SIG-M5 treated with dmso at 0.1 percent for 504 hours (cell line): ENCODE measurements around the gene EXTL2.
A peak's percentile ranks its signal among the peaks of the same experiment; 100 is the strongest.
"Not testable (repeated sequence)": the region's sequence is repeated elsewhere in the genome, so short reads cannot be mapped to it uniquely, and the experiment has no call there.

ENCODE experiments used
- DNase-seq: peaks from one replicate; lab custom pipeline; 2025; ENCODE audit not compliant: unreplicated experiment; lab: John Stamatoyannopoulos, UW

The EXTL2 gene

GRCh38 chr1:100861379-100861778 lies 33.3 kb downstream of the EXTL2 start:
- DNase-seq: peak; percentile 1

- DNase-seq: no peak
These were observed 34.1 kb downstream of the EXTL2 start for GRCh38 chr1:100860397-100860991.

- not testable (repeated sequence) for DNase-seq
These were observed 39.5 kb downstream of the EXTL2 start for GRCh38 chr1:100855116-100855515.

GRCh38 chr1:100852976-100853375 lies 41.7 kb downstream of the EXTL2 start:
- no peak for DNase-seq

- DNase-seq: no peak
These were observed 42.9 kb downstream of the EXTL2 start for GRCh38 chr1:100851726-100852125.

- DNase-seq: no peak
These were observed 47.1 kb downstream of the EXTL2 start for GRCh38 chr1:100847361-100848082.

- DNase-seq: not testable (repeated sequence)
These were observed 51.5 kb downstream of the EXTL2 start for GRCh38 chr1:100843160-100843559.

GRCh38 chr1:100835866-100836842 lies 58.5 kb downstream of the EXTL2 start:
- no peak for DNase-seq

- DNase-seq: peak; percentile 4
These were observed 59.6 kb downstream of the EXTL2 start for GRCh38 chr1:100834777-100835660.

GRCh38 chr1:100832694-100833428 lies 61.8 kb downstream of the EXTL2 start:
- no peak for DNase-seq

- DNase-seq: not testable (repeated sequence)
These were observed 69.0 kb downstream of the EXTL2 start for GRCh38 chr1:100825666-100826065.
